Measurements from ENCODE around the gene ESYT3.
"Not testable (repeated sequence)": the region's sequence is repeated elsewhere in the genome, so short reads cannot be mapped to it uniquely, and the experiment has no call there.

ESYT3 gene

GRCh38 chr3:138495638-138496037 lies 61.2 kb downstream of the ESYT3 start:
- DNase-seq: not testable (repeated sequence)

GRCh38 chr3:138496436-138496835 lies 62.0 kb downstream of the ESYT3 start:
- DNase-seq: no peak

GRCh38 chr3:138497021-138497420 lies 62.6 kb downstream of the ESYT3 start:
- no peak for DNase-seq

- no peak for DNase-seq
Measured at GRCh38 chr3:138497851-138498250, 63.4 kb downstream of the ESYT3 start.

GRCh38 chr3:138498991-138499390 lies 64.6 kb downstream of the ESYT3 start:
- DNase-seq: no peak

- DNase-seq: no peak
Measured at GRCh38 chr3:138507524-138507923, 73.1 kb downstream of the ESYT3 start.

DNA sequence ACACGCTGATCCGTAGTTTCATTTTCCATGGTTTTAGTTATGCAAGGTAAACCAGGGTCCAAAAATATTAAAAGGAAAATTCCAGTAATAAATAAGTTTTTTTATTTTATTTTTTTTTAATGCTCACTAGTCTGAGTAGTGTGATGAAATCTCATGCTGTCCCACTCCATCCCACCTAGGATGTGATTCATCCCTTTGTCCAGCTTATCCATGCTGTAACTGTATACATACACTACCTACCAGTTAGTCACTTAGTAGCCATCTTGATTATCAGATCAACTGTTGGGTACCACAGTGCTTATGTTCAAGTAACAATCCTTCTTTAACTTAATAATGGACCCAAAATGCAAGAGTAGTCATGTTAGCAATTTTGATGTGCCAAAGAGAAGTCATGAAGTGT lies 75.2 kb downstream of the ESYT3 start:
- no peak for DNase-seq

DNA sequence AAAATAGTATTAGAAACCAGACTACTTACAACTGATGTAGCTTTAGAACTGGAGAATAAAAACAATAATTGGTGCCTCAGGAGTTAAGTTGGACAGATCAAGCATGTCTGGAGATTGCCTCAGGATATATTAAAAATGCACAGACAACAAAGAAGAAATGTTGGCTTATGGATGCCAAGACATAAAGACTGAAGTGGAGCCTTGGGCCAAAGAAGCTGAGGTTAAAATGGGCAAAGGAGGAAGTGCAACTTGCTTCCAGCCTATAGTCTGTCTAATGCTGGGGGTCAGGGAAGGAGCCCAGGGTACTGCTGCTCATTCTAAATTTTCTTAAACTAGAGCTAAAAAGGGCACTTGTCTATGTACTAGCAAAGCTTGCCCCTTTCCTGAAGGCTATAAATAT lies 77.5 kb downstream of the ESYT3 start:
- DNase-seq: no peak

DNA sequence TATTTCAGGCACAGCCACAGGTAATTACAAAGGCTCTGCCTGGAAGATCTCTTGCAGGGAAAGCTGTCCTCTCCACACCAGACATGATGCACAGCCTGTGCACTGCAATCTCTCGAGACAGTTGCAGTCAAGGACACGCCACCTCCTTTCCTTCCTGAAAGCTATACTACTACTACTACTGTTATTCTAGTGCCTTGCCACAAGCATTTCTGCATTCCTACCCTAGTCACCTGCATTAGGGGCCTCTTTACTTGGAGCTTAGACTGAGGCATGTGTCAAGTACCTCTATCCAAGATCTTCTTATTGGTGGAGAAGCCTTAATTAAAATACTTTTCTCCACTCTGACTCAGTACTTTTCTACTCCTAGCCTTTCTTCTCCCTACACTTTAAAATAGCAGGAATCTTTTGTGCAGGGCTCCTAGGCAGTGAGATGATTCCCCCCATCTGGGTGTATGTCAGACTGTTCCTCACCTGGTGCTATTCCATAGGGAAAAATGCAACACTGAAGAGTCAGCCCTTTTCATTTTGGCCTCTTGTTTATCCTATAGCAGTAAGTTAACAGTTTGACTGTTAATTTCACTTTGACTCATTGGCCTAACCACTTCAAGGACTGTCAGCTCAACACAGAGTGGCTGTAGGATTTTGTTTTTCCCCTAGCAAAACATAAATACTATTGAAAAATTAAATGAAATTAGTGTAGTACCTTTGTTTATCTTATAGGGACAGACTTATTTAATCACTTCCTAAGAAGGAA lies 78.9 kb downstream of the ESYT3 start:
- DNase-seq: no peak

DNA sequence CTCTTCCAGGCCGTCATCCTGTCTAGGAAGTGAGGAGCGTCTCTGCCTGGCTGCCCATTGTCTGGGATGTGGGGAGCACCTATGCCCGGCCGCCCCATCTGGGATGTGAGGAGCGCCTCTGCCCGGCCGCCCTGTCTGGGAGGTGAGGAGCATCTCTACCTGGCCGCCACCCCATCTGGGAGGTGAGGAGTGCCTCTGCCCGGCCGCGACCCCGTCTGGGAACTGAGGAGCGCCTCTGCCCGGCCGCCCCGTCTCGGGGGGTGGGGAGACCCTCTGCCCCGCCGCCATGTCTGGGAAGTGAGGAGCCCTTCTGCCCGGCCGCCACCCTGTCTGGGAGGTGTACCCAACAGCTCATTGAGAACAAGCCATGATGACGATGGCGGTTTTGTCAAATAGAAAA lies 87.0 kb downstream of the ESYT3 start:
- DNase-seq: not testable (repeated sequence)

Measured in NCI-H526 (cell line).